ENCODE data around the gene FUCA1. TPM values are rescaled to one million over a fixed set of nuclear protein-coding genes. Genes with fewer than 3 reads are reported as not detected.

The FUCA1 gene
- total and polyA plus RNA-seq, 10 of the 15 experiments (the other 5 are each of a cell fraction or from before 2014, with no cell fraction given), result 33.3 to 117 (median 52.6) TPM

- TF ChIP-seq USF2 (IDR thresholded peaks at IDR 0.05; ENCODE audit: borderline replicate concordance, low read depth, low read length) (no peak), RAD21 (IDR thresholded peaks at IDR 0.05; ENCODE audit: insufficient read depth, low read depth, low read length) (peak; percentile 79), RBBP5 (conservative IDR thresholded peaks at IDR 0.05) (no peak), NFXL1 (IDR thresholded peaks at IDR 0.05; ENCODE audit: borderline replicate concordance) (no peak), CBX5 (IDR thresholded peaks at IDR 0.05; ENCODE audit: low read depth) (no peak), PAX5 (IDR thresholded peaks at IDR 0.05; ENCODE audit: borderline replicate concordance, low read depth, low read length) (no peak), EZH2 (IDR thresholded peaks at IDR 0.05; ENCODE audit: borderline replicate concordance, control insufficient read depth, low read depth, low read length) (no peak)
Observed at GRCh38 chr1:23810818-23811540, 57.1 kb downstream of the FUCA1 start (continued).

GRCh38 chr1:23809751-23810171 is 58.3 kb downstream of the FUCA1 start:
- no peak overlapping the region for H3K4me2 ChIP-seq (ENCODE audit: control insufficient read depth, insufficient read depth)
- no TSS peak for BruUV-seq (replicated peaks)
- peak overlapping the region; percentile 17; the same call in 1 of the 2 replicates for H2AFZ ChIP-seq (ENCODE audit: control insufficient read depth, low read depth, low read length)
- H3K27ac ChIP-seq (ENCODE audit: control insufficient read depth, insufficient read depth), result no peak overlapping the region
- in situ Hi-C loops (cut with MboI) (loop anchor here (5.0 to 10.0 kb wide), 2 partner anchors 55 to 108 kb away; partner anchors contain the start of gene FUCA1), intact Hi-C loops (cut with micrococcal nuclease; ENCODE audit: unreplicated experiment) (loop anchor here (1.0 to 10.0 kb wide), 3 partner anchors 59 to 215 kb away; partner anchors contain the start of gene FUCA1)
- no peak overlapping the region for H3K4me3 ChIP-seq
- peaks cover 0 to 5% of the 10 kb centered on the region in 2 experiments; a peak in 2 of 4 replicates for H3K36me3 ChIP-seq (ENCODE audit: control insufficient read depth in 2 of 2, insufficient read depth in 2 of 2, low read length in 1 of 2)
- DNase-seq (ENCODE audit: low read depth, low spot score) (peak; percentile 34), ATAC-seq (peak; percentile 95), FAIRE-seq (peak; percentile 93)
- H3K9me3 ChIP-seq (replicated peaks; ENCODE audit: control insufficient read depth, insufficient read depth, low read length), result no peaks in the 10 kb centered on the region
- H3K79me2 ChIP-seq (ENCODE audit: control insufficient read depth, insufficient read depth, low read length), result no peaks in the 10 kb centered on the region
- H3K9ac ChIP-seq (ENCODE audit: control insufficient read depth, insufficient read depth, low read length), result 0 out of 2 replicates have a peak overlapping the region, but pooled peaks have one; percentile 34
- H4K20me1 ChIP-seq (ENCODE audit: control insufficient read depth, insufficient read depth), result no peaks in the 10 kb centered on the region
- peaks cover 35% of the 10 kb centered on the region for H3K4me1 ChIP-seq (ENCODE audit: control insufficient read depth, insufficient read depth, low read length)
- 0% methylated on average over 6 of the region's 6 CpGs for WGBS (ENCODE audit: insufficient coverage, insufficient replicate concordance, low lambda C conversion rate, missing lambda C conversion rate)
- SMC1A ChIA-PET (ENCODE audit: uncharacterized antibody, unreplicated experiment), result interaction anchor here (0.6 to 6.9 kb wide), 24 partner anchors 8 to 218 kb away, joined by 3 to 117 read pairs (median 6); partner anchors contain the start of genes CNR2, FUCA1, HMGCL and PITHD1
- RAD21 ChIA-PET (ENCODE audit: unreplicated experiment), result interaction anchor here (0.7 to 6.7 kb wide), 19 partner anchors 12 to 196 kb away, joined by 3 to 175 read pairs (median 13); partner anchors contain the start of genes CNR2 and HMGCL
- H3K27me3 ChIP-seq (replicated peaks in 1 of 2; ENCODE audit: control insufficient read depth in 2 of 2, insufficient read depth in 2 of 2, low read length in 1 of 2), result no peaks in the 10 kb centered on the region
- CTCF ChIA-PET, result interaction anchor here (0.7 to 6.7 kb wide), 36 partner anchors 8 to 220 kb away, joined by 3 to 220 read pairs (median 8); partner anchors contain the start of genes CNR2, FUCA1, GALE and HMGCL
- POLR2A ChIA-PET, result interaction anchor here (0.6 to 4.0 kb wide), 8 partner anchors 15 to 148 kb away, joined by 3 to 14 read pairs (median 5); partner anchors contain the start of genes HMGCL and PITHD1
- TF ChIP-seq ZBTB11 (CRISPR knock-in tag; IDR thresholded peaks at IDR 0.05) (no peak), PAX8 (IDR thresholded peaks at IDR 0.05) (no peak), IKZF1 (conservative IDR thresholded peaks at IDR 0.05) (0 out of 2 replicates have a peak, but pooled peaks have one; percentile 24), MAX (IDR thresholded peaks at IDR 0.05; ENCODE audit: low read depth, low read length) (0 out of 2 replicates have a peak, but pooled peaks have one; percentile 15), ZNF384 (IDR thresholded peaks at IDR 0.05; ENCODE audit: borderline replicate concordance, low read depth, low read length) (no peak), ATF2 (IDR thresholded peaks at IDR 0.05; ENCODE audit: low read length) (0 out of 2 replicates have a peak, but pooled peaks have one; percentile 29), RB1 (IDR thresholded peaks at IDR 0.05; ENCODE audit: borderline replicate concordance) (0 out of 2 replicates have a peak, but pooled peaks have one; percentile 18), IRF4 (IDR thresholded peaks at IDR 0.05; ENCODE audit: low read depth, low read length) (0 out of 2 replicates have a peak, but pooled peaks have one; percentile 11)
